HG02970 (cell line): ENCODE measurements around the gene DSE.

Experiments used
- ATAC-seq: cut with Tn5 transposase; IDR thresholded peaks from one replicate; pipeline ENCODE4 v1.9.1; 2021; ENCODE audit warnings: mild to moderate bottlenecking, moderate library complexity, moderate number of reproducible peaks; ENCODE audit not compliant: unreplicated experiment, low FRiP score

Gene DSE

DNA sequence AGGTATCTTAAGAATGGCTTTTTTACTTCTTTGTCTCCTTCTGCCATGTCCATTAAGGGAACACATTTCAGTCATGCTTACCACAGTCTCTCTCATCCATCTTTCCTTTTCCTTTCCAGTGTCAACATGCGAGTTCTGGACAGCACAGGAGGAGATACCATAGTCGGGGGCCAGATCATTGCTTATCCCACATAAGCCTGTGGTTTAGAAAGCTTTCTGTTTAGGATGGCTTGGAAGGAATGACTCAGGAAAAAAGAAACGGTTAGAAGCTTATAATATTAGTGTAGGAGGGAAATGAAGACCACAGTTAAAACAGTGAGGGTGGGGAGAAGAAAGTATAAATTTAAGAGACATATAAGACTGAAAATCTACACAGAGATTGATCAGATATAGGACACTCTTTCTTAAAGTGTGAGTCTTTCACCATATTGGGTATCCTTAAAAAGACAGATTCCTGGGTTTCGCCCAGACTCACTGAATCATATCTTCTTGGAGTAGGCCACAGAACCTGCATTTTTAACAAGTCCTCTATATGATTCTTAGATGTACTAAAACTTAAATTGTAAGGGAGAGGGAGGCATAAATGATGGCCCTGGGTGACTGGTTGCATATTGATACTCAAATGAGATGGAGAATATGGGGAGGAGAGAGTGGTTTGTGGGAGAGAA, 36.1 kb downstream of the DSE start:
- ATAC-seq, result no peak

DNA sequence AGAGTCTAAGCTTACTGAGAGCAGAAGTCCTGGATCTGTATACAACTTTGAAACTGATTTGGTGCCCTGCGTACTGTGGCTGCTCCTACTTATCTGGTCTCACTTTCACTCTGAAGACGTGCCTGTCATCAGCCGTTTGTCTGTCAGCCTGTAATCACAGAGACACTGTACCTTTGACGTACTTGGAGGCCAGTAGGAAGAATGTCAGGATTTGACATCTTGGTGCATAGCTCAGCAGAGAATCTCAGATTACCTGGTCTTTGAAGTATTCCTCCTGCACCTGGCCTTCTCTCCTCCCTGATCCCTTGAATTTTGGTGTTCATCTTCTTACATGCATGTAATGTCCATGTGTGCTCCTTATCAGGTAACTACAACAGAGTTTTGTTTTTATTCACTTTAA, 37.7 kb downstream of the DSE start:
- ATAC-seq, result no peak

DNA sequence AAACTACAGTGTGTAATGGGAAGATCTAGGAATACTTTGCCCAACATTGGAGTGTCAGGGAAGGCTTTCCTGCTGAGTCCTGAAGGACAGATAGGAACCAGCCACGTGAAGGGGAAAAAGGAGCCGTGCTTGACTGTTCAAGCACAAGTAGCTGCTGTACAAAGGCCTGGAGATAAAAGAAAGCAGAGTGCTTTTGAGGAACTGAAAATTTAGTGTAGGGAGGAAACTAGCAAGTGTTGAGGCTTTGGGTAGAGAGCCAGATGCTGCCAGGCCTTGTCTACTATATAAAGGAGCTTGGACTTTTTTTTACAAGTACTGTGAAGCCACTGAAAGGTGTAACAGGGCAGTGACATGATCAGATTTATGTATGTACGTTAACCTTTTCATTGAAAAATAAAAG, 39.0 kb downstream of the DSE start:
- peak; percentile 53 for ATAC-seq

DNA sequence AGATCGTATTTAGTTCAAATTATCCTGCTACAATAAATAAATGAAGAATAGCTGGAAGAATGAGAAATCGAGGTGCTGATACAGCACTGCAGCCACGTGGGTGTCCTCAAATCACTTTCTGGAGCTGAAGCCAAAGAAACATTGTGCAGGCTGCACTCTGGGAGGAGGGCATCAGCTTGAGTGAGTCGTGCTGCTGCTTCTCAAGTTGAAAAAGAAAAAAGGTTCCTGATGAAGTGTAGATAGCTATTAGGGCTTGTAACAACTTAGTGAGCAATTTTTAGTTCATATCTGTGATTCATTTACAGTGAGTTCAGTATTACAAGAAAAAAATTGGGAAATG, 40.5 kb downstream of the DSE start:
- ATAC-seq, result no peak

DNA sequence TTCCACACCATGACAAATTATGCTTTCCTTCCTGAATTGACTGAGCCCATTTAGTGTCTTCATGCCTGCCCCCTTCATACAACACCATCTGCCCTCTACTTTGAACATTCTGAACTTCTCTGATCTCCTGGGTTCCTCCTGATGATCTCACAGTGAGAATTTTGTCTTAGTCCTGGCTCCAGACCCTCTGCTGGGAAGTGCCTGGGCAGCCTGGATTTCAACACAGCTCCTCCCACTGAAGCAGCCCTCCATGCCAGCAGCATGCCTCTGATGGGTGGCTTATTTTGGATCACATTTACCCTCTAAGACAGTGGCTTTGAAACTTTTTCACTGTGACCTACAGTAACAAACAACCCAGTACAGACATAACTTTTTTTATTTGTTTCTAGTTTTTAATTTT, 41.5 kb downstream of the DSE start:
- ATAC-seq, result no peak

DNA sequence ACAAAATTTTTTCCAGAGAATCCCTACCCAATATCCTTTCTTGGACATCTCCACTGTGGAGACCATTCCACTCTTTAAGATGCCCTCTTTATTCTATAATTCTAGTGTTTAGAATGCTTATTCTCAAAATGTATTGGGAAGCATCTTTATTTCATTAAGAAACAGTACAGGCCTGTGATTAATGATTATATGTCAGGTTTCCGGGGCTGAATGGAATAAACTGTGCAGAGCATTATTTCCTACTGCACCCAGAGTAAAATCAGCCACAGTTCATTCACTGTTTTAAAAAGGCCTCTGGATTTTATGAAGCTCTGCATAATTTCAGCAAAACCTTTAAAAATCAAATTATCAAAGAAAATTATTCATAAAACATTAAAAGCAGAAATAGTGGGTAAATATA, 42.6 kb downstream of the DSE start:
- ATAC-seq, result no peak

DNA sequence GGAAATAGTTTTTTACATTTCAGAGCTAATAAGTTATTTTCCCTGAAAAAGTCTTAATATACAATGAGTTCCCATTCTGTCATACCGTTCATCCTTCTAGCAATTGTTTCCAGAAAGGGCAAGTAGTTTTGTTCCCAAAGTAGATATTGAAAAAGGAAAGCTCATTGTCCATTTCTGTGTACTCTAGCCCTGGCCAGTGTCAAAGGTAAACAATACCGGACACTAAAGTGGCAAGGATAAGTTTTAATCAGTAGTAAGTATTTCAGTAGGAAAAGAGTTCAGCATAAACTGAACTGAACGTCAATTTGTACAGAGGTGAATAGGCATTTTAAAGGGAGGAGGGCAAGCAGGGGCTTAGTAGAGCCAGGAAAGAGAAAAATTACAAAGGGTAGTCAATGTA, 46.9 kb downstream of the DSE start:
- no peak for ATAC-seq

DNA sequence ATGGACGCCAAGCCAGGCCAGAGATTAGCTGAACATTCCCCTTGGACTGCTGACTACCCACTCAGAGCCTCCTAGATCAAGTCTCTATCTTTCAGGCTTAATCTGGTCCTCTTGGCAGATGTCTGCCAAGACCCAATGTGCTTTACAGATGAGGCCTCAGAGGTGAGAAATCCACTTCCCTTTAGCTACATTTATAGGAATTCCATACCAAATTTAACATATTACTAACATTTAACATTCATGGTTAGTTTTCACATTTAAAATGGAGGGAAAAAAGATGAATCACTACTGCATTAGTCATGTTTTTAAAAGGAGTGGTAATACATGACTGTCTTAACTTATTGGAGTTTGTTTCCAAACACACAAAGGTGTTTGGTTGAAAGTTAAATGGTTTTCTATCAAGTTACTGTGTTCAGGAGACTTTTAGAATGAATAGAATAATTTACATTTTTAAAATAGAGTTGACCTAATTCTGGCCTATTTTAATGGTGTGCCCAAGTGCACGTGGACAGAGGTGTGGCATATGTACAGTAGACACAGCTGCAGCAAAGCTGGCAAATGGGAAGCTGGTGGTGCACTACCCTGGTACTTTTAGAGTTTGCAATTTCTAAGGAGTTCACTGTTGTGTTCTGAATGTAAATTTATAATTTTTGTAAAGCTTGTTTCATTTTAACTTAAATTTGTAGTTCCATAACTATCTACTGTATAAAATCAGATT, 48.5 kb downstream of the DSE start:
- ATAC-seq, result no peak

DNA sequence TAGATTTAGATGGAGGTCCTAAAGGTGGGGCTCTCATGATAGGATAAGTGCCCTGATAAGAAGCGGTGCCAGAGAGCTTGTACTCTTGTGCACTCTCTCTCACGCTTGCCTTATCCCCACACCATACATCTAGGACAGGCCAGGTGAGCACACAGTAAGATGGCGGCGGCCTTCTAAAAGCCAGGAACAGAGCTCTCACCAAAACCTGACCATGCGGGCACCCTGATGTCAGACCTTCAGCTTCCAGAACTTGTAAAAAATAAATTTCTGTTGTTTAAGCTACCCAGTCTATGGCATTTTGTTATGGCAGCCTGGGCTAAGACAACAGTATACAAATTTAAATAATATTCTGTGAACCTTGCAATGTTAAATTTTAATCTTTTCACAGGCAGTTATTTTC, 49.6 kb downstream of the DSE start:
- no peak for ATAC-seq

DNA sequence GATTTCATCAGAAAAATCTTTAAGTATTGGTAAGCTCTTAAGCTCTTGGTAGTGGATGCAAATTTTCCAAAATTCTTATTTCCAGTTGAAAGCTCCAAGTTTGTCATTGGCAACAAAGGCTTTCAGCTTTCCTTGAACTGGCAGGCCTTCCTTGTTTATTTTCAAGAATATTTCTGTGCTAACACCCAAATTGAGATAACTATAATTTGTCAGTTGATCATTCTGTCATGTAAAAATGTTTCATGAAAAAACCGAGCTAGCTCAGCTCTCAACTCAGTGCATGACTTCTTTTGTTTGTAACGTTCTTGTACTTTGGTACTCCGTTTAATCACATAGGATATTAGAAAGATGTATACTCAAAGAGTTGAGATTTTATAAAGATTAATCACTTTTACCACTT, 51.5 kb downstream of the DSE start:
- no peak for ATAC-seq

DNA sequence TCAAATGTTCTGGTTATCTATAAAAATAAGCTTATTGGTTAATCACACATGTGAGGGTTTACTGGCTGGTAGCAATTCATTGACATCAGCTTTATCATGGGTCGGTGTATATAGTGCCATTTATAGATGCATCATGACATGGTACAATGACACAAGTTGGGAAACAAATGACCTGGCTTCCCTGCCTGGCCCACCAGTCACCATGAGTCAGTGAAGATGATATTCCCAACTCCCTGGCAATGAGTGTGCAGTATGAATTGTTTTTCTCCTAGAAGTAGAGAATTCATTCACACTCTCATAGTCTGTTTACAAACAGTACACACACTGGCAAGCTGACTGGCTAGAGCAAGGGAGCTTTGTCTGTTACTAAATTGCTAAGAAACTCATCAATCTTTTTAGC, 53.3 kb downstream of the DSE start:
- ATAC-seq, result no peak

DNA sequence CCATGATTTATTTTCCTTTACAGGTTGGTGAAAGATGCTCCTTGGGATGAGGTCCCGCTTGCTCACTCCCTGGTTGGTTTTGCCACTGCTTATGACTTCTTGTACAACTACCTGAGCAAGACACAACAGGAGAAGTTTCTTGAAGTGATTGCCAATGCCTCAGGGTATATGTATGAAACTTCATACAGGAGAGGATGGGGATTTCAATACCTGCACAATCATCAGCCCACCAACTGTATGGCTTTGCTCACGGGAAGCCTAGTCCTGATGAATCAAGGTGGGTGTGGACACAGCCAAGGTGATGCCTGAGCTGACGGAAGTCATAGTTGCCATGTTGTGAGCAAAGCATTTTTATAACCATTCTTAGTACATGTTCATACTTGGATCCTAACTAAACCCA, 55.8 kb downstream of the DSE start:
- no peak for ATAC-seq

DNA sequence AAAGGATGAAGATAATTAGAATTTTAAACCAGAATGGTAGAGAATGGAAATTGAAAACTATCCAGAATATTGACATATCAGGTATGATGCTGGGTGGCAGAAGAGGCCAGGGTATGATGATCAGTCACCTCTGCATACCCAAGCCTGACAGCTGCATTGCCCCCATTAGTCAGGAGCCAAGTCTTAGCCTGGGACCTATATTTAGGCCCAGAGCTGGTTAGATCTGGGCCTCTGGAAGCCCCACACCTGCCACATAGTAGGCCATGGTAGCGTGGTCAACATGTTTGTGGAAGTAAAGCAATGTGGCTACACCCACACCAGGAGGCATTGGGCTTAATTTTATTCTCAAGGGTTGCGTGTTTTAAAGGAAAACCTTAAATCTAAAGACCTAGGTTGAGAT, 58.4 kb downstream of the DSE start:
- no peak for ATAC-seq

DNA sequence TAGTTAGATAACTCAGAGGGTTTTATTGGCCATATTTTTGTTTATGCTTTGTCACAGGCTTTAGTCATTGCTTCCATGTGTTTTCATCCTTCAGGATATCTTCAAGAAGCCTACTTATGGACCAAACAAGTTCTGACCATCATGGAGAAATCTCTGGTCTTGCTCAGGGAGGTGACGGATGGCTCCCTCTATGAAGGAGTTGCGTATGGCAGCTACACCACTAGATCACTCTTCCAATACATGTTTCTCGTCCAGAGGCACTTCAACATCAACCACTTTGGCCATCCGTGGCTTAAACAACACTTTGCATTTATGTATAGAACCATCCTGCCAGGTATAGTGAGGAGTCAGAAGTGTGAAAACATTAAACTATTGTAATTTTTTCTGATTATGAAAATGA, 60.1 kb downstream of the DSE start:
- ATAC-seq, result no peak

DNA sequence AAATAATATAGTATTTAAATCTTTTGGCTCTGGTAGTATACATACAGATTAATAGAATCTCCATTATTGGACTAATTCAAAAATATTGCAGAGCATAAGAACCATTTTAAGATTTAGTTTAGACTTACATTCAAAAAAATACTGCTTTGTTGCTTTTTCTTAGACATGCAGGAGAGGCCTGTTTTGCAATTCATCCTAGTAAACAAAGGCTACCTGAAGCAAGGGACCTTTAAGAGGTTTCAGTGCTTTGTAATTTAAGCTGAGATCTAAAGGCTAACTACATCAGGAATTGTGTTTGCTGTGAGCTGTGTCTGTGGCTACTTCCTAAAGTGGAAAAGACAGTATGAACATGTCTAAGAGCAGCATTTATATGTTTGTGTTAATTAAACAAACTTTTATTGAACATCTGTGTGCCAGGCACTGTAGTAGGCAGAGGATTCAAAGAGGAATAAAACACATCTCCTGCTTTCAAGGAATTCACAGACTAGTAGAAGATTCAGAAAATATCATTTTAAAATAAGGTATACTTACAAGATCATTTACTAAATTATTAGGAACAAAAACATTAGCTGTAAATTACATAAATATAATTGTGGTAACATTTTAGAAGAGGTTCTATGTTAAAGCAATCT, 61.3 kb downstream of the DSE start:
- no peak for ATAC-seq

DNA sequence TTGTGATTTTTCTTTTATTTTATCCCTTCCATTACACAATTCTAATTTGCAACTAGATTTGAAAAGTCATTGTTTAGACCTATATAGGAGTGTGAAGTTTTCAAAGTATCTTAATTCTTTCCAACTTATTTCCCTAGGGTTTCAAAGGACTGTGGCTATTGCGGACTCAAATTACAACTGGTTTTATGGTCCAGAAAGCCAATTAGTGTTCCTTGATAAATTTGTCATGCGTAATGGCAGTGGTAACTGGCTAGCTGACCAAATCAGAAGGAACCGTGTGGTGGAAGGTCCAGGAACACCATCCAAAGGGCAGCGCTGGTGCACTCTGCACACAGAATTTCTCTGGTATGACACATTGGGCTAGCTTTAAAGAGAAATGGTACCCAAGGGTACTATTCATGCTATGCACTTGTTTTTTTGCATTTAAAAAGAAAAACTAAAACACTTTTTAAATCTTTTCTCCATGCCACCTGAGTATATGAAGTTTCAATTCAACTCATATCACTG, 62.5 kb downstream of the DSE start:
- no peak for ATAC-seq

DNA sequence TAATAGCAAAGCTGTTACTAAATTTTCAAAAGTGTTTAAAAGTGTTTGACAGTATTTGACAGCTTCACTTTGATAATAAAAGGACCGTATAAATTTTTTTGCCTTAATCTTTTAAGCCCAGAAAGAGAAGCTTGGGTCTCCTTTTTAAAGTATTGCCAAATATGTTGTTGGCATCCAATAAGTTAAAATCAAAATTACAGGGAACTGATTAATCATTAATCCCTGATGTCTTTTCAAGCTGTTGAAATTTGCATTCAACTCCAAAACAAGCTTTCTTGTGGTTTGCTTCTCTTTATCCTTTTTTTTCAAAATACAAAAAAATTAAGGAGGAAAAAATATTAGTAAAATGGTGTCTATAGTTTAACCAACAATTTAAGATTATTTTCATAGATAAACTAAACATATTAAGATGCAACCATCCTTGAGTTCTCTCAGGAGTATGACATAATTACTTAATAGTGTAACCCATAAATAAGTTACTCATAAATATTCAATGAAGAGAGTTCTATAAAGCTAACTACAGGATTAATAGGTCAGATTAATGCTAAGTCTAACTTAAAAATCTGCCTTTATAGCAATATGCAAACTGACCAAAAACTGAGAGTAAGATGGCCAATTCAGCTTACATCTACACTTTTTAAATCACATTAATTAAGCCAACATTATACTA, 63.4 kb downstream of the DSE start:
- no peak for ATAC-seq

DNA sequence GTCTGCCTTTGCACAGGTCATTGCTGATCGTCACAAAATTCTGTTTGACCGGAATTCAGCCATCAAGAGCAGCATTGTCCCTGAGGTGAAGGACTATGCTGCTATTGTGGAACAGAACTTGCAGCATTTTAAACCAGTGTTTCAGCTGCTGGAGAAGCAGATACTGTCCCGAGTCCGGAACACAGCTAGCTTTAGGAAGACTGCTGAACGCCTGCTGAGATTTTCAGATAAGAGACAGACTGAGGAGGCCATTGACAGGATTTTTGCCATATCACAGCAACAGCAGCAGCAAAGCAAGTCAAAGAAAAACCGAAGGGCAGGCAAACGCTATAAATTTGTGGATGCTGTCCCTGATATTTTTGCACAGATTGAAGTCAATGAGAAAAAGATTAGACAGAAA, 65.8 kb downstream of the DSE start:
- ATAC-seq, result no peak

DNA sequence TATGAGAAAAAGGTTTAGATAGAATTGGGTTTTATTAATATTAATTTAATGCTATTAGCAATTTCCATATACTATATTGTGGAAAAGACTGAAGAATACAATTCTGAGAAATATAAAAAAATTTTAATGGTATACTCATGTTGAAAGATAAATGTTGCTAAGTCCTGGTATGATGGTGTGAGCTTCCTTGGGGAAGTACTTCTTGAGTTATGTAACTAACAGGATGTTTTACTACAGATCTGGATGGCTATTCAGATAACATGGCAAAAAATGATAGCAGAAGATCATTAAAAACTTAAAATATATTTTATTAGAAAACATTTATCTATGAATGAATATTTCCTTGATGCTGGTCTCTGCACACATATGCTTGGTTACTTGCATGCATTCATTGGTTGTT, 66.9 kb downstream of the DSE start:
- no peak for ATAC-seq

DNA sequence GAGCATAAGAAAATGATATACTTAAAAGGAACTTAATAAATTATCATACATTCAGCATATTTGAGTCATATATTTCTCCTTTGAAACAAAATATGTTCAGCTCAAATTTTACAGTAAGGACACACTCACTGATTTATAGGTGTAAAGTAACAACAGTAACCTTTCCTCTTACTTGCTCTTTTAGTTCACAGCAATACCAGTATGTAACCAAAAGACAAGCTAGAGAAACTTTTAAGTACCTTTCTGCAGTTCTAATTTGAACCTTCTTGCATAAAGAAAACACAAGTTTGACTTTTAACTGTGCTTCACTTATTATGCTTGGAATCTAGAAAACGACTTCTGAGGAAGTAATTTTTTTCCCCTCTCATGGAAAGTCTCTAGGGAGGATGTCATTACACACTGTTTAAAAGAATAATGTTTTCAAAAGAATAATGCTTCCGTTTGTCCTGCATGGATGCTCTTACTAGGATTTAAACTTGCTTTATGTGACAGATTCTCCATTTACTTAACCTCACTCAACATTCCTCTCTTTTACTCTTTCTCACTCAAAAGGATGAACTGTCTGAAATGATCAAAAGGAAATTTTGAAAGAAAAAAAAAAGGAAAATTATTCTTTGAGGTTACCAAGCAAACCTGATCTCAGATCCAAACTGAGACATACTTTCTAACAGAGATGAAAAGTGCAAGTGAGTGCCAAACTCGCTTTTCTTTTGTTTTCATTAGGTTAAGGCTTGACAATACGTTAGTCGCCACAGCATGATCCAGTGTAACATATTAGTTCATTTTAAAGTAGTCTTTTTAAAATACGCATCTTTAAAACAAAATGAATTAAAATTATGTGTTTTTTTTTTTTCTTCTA, 68.1 kb downstream of the DSE start:
- no peak for ATAC-seq
